GM21576 (cell line): ENCODE data around the gene IL1RAP.
"Not testable (repeated sequence)": the region's sequence is repeated elsewhere in the genome, so short reads cannot be mapped to it uniquely, and the experiment has no call there.

ENCODE experiments used
- ATAC-seq: cut with Tn5 transposase; IDR thresholded peaks from one replicate; pipeline ENCODE4 v1.9.1; 2021; ENCODE audit warnings: mild to moderate bottlenecking, moderate library complexity; ENCODE audit not compliant: unreplicated experiment

The IL1RAP gene

GRCh38 chr3:190645932-190646460 lies 132.1 kb downstream of the IL1RAP start:
- no peak for ATAC-seq

- no peak for ATAC-seq
Observed at GRCh38 chr3:190646996-190647395, 133.1 kb downstream of the IL1RAP start.

- no peak for ATAC-seq
Observed at GRCh38 chr3:190655933-190656332, 142.0 kb downstream of the IL1RAP start.

GRCh38 chr3:190658106-190658505 lies 144.2 kb downstream of the IL1RAP start:
- no peak for ATAC-seq

GRCh38 chr3:190666821-190667220 lies 152.9 kb downstream of the IL1RAP start:
- no peak for ATAC-seq

- ATAC-seq = no peak
Observed at GRCh38 chr3:190671658-190672057, 157.8 kb downstream of the IL1RAP start.

- ATAC-seq = no peak
Observed at GRCh38 chr3:190673148-190673547, 159.3 kb downstream of the IL1RAP start.

- ATAC-seq = no peak
Observed at GRCh38 chr3:190676481-190676880, 162.6 kb downstream of the IL1RAP start.

- no peak for ATAC-seq
Observed at GRCh38 chr3:190677001-190677400, 163.1 kb downstream of the IL1RAP start.

- ATAC-seq = not testable (repeated sequence)
Observed at GRCh38 chr3:190677868-190678267, 164.0 kb downstream of the IL1RAP start.

GRCh38 chr3:190680691-190681090 lies 166.8 kb downstream of the IL1RAP start:
- no peak for ATAC-seq

GRCh38 chr3:190684776-190685175 lies 170.9 kb downstream of the IL1RAP start:
- no peak for ATAC-seq

- ATAC-seq = no peak
Observed at GRCh38 chr3:190686011-190686410, 172.1 kb downstream of the IL1RAP start.

- no peak for ATAC-seq
Observed at GRCh38 chr3:190690246-190690645, 176.4 kb downstream of the IL1RAP start.

GRCh38 chr3:190692256-190692655 lies 178.4 kb downstream of the IL1RAP start:
- ATAC-seq = no peak

- no peak for ATAC-seq
Observed at GRCh38 chr3:190694335-190695001, 180.6 kb downstream of the IL1RAP start.

- ATAC-seq = no peak
Observed at GRCh38 chr3:190695225-190695624, 181.3 kb downstream of the IL1RAP start.

- ATAC-seq = no peak
Observed at GRCh38 chr3:190695994-190696393, 182.1 kb downstream of the IL1RAP start.

GRCh38 chr3:190696777-190697501 lies 183.1 kb downstream of the IL1RAP start:
- no peak for ATAC-seq

GRCh38 chr3:190697502-190697830 lies 183.6 kb downstream of the IL1RAP start:
- no peak for ATAC-seq

- no peak for ATAC-seq
Observed at GRCh38 chr3:190697901-190698300, 184.0 kb downstream of the IL1RAP start.

GRCh38 chr3:190699776-190700175 lies 185.9 kb downstream of the IL1RAP start:
- ATAC-seq = no peak
